Measurements from ENCODE around the gene GDI2. TPM values are rescaled to one million over a fixed set of nuclear protein-coding genes. Genes with fewer than 3 reads are reported as not detected.

Gene GDI2
- total and polyA plus RNA-seq, 12 donors, result 45.3 to 412 (median 222) TPM

GRCh38 chr10:5737352-5737751, 75.9 kb downstream of the GDI2 start:
- no peaks in the 10 kb centered on the region for H3K27me3 ChIP-seq
- H3K36me3 ChIP-seq (replicated peaks in 1 of 2), result peaks cover 0 to 23% of the 10 kb centered on the region in 2 donors
- no peak overlapping the region for H3K4me3 ChIP-seq
- no peak overlapping the region for H3K27ac ChIP-seq
- no peak for DNase-seq
- no peak for TF ChIP-seq POLR2A (IDR thresholded peaks at IDR 0.05)
- no peak for TF ChIP-seq CTCF (IDR thresholded peaks at IDR 0.05)
- peaks cover 0 to 10% of the 10 kb centered on the region in 2 donors for H3K4me1 ChIP-seq (replicated peaks in 1 of 2)
- H3K9me3 ChIP-seq (replicated peaks in 1 of 3), result no peaks in the 10 kb centered on the region
- WGBS, 4 donors, result 78 to 83% (median 81%) methylated on average over 5 of the region's 5 CpGs
- intact Hi-C loops (cut with DNase I), result no loop called here

- no peak overlapping the region for H3K27ac ChIP-seq
- no peak for DNase-seq
- no peaks in the 10 kb centered on the region for H3K9me3 ChIP-seq (replicated peaks in 1 of 3)
- no peaks in the 10 kb centered on the region for H3K27me3 ChIP-seq
- H3K36me3 ChIP-seq (replicated peaks in 1 of 2), result peaks cover 0 to 29% of the 10 kb centered on the region in 2 donors
- H3K4me3 ChIP-seq, result no peak overlapping the region
- WGBS, 4 donors, result 81 to 84% (median 82%) methylated on average over 1 of the region's 1 CpG
- TF ChIP-seq CTCF (IDR thresholded peaks at IDR 0.05) (no peak), POLR2A (IDR thresholded peaks at IDR 0.05) (no peak)
- peaks cover 0 to 14% of the 10 kb centered on the region in 2 donors for H3K4me1 ChIP-seq (replicated peaks in 1 of 2)
- intact Hi-C loops (cut with DNase I), result no loop called here
Measured at GRCh38 chr10:5736591-5736990, 76.6 kb downstream of the GDI2 start.

DNA sequence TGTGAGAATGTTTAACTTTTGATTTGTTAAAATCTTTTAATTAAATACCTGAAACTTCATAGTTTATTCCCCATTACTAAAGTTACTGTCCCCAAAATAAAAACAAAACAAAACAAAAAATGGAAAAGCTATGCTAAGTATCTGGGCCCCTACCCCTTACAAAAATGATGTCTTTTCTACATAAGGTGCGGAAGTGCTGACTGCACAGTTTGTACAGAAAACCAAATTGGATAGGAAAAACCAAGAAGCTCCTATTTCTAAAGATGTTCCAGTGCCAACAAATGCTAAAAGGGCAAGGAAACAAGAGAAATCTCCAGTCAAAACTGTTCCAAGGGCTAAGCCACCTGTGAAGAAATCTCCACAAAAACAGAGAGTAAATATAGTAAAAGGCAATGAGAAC, 78.1 kb downstream of the GDI2 start:
- no peak for TF ChIP-seq POLR2A (IDR thresholded peaks at IDR 0.05)
- TF ChIP-seq CTCF (IDR thresholded peaks at IDR 0.05), result no peak
- no peak for DNase-seq
- H3K9me3 ChIP-seq (replicated peaks in 1 of 3), result no peaks in the 10 kb centered on the region
- peaks cover 0 to 14% of the 10 kb centered on the region in 2 donors for H3K4me1 ChIP-seq (replicated peaks in 1 of 2)
- peaks cover 0 to 32% of the 10 kb centered on the region in 2 donors for H3K36me3 ChIP-seq (replicated peaks in 1 of 2)
- H3K4me3 ChIP-seq, result no peak overlapping the region
- 93 to 100% (median 97%) methylated on average over 1 of the region's 1 CpG for WGBS, 4 donors
- no peak overlapping the region for H3K27ac ChIP-seq
- no peaks in the 10 kb centered on the region for H3K27me3 ChIP-seq
- intact Hi-C loops (cut with DNase I), result no loop called here

DNA sequence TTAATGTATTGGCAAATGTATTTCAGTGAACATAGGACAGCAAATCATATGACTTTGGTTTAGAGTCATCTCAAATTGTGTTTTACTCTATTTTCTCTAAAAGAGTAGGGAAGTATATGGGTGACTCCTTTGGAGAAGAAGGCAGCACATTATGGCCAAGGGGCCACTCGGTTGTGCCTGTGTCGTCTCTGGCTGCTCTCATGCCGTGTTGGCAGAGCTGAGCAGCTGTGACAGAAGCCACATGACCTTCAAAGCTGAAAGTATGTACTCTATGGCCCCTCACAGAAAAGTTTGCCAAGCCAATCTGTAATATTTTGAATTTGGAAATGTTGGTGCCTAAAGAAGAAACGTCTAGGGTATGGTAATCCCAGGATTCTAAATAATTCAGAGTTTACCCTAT, 81.1 kb downstream of the GDI2 start:
- Histone ChIP-seq H3K4me1 (replicated peaks in 1 of 2) (peaks cover 0 to 5% of the 10 kb centered on the region in 2 donors), H3K36me3 (replicated peaks in 1 of 2) (peaks cover 0 to 33% of the 10 kb centered on the region in 2 donors), H3K4me3 (no peak overlapping the region), H3K9me3 (replicated peaks in 1 of 3) (no peaks in the 10 kb centered on the region), H3K27me3 (no peaks in the 10 kb centered on the region), H3K27ac (peak overlapping the region in 2 of 5 donors; percentile 32 to 41)
- no peak for TF ChIP-seq POLR2A (IDR thresholded peaks at IDR 0.05)
- no peak for TF ChIP-seq CTCF (IDR thresholded peaks at IDR 0.05)
- WGBS, 4 donors, result 21 to 46% (median 43%) methylated on average over 4 of the region's 4 CpGs
- DNase-seq, result peak; percentile 30 to 68 (median 41)
- intact Hi-C loops (cut with DNase I), result no loop called here

Measured in adrenal gland (tissue), 12 donors.